HUDEP-2 (cell line): Measurements from ENCODE around the gene THBS2.

ENCODE experiments used
- DNase-seq, 76 experiments: peaks; one replicate each; lab custom pipeline; 2025; ENCODE audit not compliant: unreplicated experiment in 76 of 76; lab: John Stamatoyannopoulos, UW

THBS2 gene

DNA sequence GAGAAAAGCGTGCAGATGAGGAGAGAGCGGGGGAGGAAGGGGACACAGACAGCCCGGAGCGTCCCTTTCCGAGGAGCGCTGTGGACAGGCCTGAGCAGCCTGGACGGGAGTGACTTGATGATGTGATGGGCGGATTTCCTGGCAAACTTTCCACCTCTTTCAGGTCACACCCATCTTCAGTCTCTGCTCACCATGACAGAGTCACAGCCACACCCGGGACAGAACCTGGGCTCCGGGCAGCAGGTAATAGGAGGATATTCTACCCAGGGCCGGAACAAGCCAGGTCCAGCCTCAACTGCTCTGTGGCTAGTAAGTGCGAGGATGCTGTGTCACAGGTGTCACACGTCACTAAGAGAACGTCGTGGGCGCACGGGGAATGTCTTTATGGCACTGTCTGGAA lies 84.3 kb downstream of the THBS2 start:
- no peak for DNase-seq

DNA sequence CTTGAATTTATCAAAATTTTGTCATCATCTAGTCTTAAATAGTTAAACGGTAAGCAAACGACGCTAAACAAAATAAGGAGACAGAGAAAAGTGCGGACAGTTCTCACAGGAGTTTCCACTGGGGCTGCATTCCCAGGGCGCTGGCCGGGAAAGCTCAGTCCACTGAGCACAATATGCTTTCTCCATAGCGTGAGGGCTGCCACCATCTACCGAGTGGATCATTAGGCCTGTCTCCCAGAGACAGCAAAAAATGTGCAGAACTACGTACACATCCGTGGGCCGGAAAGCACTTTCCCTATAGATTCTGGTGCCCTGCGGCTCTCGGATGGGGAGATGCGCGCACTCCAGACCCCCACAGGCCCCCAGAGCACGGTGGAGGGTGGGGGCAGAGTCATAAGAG lies 84.9 kb downstream of the THBS2 start:
- DNase-seq, result no peak

DNA sequence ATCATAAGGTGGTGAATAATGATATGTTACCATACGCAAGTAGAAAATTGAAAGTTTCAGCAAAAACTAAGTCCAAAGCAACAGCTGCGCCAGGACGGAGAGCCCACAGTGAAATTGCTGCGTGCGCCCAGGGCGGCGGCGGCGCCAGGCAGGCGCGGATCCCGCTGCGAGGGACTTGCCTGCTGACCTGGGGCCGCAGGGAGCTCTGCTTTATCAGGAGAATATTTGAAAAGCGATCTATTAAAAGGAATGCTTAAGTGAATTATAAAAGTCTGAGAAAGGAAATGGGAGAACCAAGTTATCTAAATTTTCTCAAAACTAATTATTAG lies 85.4 kb downstream of the THBS2 start:
- DNase-seq, result no peak

DNA sequence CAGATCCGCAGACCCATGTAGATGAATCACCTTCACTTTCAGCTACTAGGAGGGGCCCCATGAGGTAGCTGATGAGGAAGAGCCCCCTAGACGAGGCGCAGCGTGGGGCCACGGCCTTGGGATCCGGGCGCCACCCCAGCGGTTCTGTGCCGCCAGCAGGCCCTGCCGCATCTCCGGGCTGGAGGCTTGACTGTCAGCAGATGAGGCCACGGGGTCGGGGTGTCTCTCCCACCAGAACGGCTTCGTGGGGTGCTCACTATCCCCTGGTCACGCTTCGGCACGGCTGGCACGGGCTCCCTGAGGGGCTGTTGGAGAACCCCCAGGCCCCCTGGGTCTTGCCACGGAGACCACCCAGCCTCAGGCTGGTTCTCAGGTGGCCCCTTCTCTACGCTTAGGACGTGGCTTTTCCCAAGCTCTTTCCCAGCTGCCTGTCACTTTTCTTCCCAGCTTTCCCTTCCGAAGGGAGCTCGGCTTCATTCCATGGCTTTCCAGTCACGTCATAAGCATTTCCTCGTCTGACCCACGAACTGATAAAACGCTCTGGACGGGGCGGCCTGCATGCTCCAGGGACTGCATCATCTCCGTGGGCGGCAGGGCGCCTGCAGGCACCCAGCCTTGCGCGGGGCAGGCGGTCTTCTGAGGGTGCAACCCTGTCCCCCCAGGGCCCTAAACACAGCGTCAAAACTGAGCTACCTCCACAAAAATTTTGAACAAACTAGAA lies 85.9 kb downstream of the THBS2 start:
- DNase-seq, result no peak

DNA sequence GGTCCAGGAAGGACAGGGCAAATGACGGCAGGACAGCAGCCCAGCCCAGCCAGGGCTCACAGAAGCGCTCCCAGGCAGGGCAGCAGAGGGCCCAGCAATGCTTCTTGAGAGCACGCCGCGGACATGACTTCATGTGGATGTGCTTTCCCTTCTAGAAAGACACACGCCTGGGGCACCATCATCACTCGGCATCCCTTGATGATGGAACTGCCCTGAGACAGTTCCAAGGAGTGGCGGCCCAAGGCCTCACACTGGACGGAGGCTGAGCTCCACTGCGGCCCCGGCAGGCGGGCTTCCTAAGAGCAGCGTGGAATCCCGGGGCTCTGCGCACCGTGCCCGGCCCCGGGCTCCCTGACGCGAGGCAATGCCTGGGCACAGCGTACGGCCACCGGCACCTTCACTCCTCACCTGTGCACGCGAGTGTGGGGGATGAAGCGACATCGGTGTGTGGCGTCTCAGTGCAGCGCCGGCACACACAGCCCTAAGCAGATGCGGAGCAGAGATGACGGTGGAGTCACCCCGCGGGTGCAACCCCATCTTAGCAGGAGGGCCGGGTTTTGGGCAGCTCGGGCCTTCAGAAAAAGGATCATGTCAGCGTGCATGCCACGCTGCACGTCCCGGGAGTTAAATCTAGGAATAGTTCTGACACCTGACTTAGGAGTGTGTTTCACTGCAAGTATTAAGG lies 86.6 kb downstream of the THBS2 start:
- no peak for DNase-seq
